ENCODE measurements around the gene KRTDAP. TPM values are rescaled to one million over a fixed set of nuclear protein-coding genes. Genes with fewer than 3 reads are reported as not detected.
A peak's percentile ranks its signal among the peaks of the same experiment; 100 is the strongest.

KRTDAP gene
- total RNA-seq, 1 donor from 2014 or later = not detected

GRCh38 chr19:35533201-35533821 is 43.0 kb upstream of the KRTDAP start, which contains the start of gene GAPDHS:
GAPDHS (plus strand) TSS chr19:35533456; CDS start chr19:35533528, 72 bp downstream.
- Histone ChIP-seq H3K36me3 (ENCODE audit: control insufficient read depth, insufficient read depth, low read length) (no peaks in the 10 kb centered on the region), H3K4me3 (ENCODE audit: low read depth, low read length) (no peak within 1 kb of the TSS), H3K27me3 (ENCODE audit: control insufficient read depth, insufficient read depth, low read length) (peaks cover 5% of the 10 kb centered on the region)
- DNase-seq (ENCODE audit: low read depth) (no peak), FAIRE-seq (no peak)
- no peak for TF ChIP-seq CTCF (IDR thresholded peaks at IDR 0.05; ENCODE audit: insufficient read depth, low read length, severe bottlenecking)

- peaks cover 5% of the 10 kb centered on the region for H3K27me3 ChIP-seq (ENCODE audit: control insufficient read depth, insufficient read depth, low read length)
- H3K4me3 ChIP-seq (ENCODE audit: low read depth, low read length) = no peak overlapping the region
- TF ChIP-seq CTCF (IDR thresholded peaks at IDR 0.05; ENCODE audit: insufficient read depth, low read length, severe bottlenecking) = no peak
- FAIRE-seq = no peak
- peak; percentile 53 for DNase-seq (ENCODE audit: low read depth)
- no peaks in the 10 kb centered on the region for H3K36me3 ChIP-seq (ENCODE audit: control insufficient read depth, insufficient read depth, low read length)
Measured at GRCh38 chr19:35531291-35531690, 41.0 kb upstream of the KRTDAP start.

- DNase-seq (ENCODE audit: low read depth) = peak; percentile 12
- H3K27me3 ChIP-seq (ENCODE audit: control insufficient read depth, insufficient read depth, low read length) = peaks cover 13% of the 10 kb centered on the region
- H3K4me3 ChIP-seq (ENCODE audit: low read depth, low read length) = no peak overlapping the region
- FAIRE-seq = no peak
- no peak for TF ChIP-seq CTCF (IDR thresholded peaks at IDR 0.05; ENCODE audit: insufficient read depth, low read length, severe bottlenecking)
- H3K36me3 ChIP-seq (ENCODE audit: control insufficient read depth, insufficient read depth, low read length) = no peaks in the 10 kb centered on the region
Measured at GRCh38 chr19:35529241-35530218, 39.3 kb upstream of the KRTDAP start.

GRCh38 chr19:35528218-35529038 is 38.2 kb upstream of the KRTDAP start, which contains the start of gene SBSN:
SBSN (minus strand) TSS chr19:35528311; CDS start chr19:35528281, 30 bp downstream.
- Histone ChIP-seq H3K27me3 (ENCODE audit: control insufficient read depth, insufficient read depth, low read length) (peaks cover 11% of the 10 kb centered on the region), H3K4me3 (ENCODE audit: low read depth, low read length) (no peak within 1 kb of the TSS), H3K36me3 (ENCODE audit: control insufficient read depth, insufficient read depth, low read length) (no peaks in the 10 kb centered on the region)
- TF ChIP-seq CTCF (IDR thresholded peaks at IDR 0.05; ENCODE audit: insufficient read depth, low read length, severe bottlenecking) = no peak
- FAIRE-seq (no peak), DNase-seq (ENCODE audit: low read depth) (peak; percentile 92)

- Histone ChIP-seq H3K27me3 (ENCODE audit: control insufficient read depth, insufficient read depth, low read length) (peaks cover 7% of the 10 kb centered on the region), H3K4me3 (ENCODE audit: low read depth, low read length) (no peak overlapping the region), H3K36me3 (ENCODE audit: control insufficient read depth, insufficient read depth, low read length) (no peaks in the 10 kb centered on the region)
- FAIRE-seq (no peak), DNase-seq (ENCODE audit: low read depth) (no peak)
- TF ChIP-seq CTCF (IDR thresholded peaks at IDR 0.05; ENCODE audit: insufficient read depth, low read length, severe bottlenecking) = no peak
Measured at GRCh38 chr19:35525873-35526272, 35.6 kb upstream of the KRTDAP start.
